AG09319 (cell line): ENCODE data around the gene MED8.
A peak's percentile ranks its signal among the peaks of the same experiment; 100 is the strongest.

ENCODE experiments used
- DNase-seq: peaks from one replicate; pipeline ENCODE4 v3.0.0-alpha.2; 2010; ENCODE audit warnings: low read depth; ENCODE audit errors: extremely low read depth
- TF ChIP-seq, protein P1 (sequence below): IDR thresholded peaks from 2 replicates; pipeline ENCODE4 v1.5.1; 2011; ENCODE audit warnings: low read depth, mild to moderate bottlenecking, inconsistent platforms, low read length, moderate library complexity

Gene MED8

DNA sequence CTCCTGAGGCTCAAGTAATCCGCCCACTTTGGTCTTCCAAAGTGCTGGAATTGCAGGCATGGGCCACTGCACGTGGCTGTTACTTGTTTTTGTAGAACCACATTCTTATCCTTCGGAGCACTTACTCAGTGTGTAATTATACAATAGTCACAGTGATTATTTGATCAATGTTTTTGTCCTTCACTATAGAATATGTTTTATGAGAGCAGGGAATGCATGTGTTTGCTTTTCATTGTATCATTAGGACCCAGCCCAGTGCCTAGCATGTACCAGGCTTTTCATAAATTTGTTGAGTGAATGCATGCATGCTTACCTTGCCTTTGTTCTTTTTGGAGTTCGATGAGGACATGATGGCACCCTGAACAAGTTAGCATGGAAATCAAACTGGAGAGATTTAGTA lies 5.9 kb upstream of the MED8 start:
- no peak for DNase-seq
- TF ChIP-seq, protein P1, sequence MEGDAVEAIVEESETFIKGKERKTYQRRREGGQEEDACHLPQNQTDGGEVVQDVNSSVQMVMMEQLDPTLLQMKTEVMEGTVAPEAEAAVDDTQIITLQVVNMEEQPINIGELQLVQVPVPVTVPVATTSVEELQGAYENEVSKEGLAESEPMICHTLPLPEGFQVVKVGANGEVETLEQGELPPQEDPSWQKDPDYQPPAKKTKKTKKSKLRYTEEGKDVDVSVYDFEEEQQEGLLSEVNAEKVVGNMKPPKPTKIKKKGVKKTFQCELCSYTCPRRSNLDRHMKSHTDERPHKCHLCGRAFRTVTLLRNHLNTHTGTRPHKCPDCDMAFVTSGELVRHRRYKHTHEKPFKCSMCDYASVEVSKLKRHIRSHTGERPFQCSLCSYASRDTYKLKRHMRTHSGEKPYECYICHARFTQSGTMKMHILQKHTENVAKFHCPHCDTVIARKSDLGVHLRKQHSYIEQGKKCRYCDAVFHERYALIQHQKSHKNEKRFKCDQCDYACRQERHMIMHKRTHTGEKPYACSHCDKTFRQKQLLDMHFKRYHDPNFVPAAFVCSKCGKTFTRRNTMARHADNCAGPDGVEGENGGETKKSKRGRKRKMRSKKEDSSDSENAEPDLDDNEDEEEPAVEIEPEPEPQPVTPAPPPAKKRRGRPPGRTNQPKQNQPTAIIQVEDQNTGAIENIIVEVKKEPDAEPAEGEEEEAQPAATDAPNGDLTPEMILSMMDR: no peak

DNA sequence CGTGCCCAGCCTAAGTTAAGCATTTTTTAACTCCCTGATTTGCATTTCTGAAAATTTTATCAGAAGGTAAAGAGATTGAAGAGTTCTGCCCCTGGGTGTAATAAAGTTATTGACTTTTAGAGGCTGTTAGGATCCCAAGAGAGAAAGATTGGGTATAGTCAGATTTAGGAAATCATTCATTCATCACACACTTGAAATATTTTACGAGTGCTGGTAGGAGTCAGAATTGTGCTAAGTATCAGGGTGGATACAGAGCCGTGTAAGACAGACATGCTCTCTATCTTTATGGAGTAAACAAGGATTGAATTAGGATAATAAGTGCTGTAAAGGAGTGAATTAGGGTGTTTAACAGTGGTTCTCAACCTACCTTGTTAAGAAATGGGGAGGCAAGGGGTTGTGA lies 3.1 kb upstream of the MED8 start:
- DNase-seq: no peak
- TF ChIP-seq, protein P1: no peak

DNA sequence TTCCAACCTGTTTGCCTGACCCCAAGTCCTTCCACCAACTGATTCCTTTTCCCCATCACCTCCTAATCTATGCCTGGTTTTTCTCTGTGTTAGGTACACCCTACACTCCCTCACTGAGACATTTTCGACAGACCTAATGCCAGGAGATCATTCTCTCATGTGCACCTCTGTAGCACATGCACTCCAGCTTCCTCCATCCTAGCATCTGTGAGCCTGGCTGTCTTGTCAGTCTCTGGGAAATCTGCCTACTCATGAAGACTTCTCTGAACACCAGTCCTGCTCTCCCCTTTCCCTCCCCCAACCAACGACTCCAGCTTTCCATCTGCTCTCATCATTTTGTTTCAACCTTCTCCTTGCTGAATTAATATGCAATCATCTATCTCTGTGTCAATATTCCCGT lies 987 bp downstream of the MED8 start:
- TF ChIP-seq, protein P1: no peak
- no peak for DNase-seq

DNA sequence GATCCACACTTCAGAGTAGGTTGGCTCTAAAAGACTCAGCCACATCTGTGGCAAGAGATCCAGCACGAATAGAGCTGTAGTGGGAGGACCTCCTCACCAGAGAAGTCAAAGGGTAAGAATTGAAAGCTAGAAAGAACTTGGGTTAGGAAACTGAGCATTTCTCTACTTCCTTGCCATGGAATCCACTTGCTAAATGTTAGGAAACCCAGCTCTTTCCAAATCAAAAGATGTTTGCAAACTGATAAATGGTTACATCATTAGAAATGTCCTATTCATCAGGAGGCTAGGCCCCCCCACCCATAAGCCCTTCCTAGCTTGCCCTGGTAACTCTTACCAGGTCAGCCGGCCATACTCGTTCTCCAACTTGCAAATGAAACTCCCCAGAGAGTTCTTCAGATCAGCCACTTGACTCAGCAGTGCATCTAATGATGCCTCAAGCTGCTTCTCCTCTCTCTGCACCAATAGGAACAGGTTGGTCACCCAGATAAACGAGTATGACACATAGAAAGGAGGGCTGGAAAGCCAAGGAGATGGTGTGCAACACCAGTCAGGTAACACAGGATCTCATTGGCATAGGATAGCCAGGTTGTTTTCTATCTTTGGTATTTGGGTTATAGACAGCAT lies 1.5 kb downstream of the MED8 start:
- TF ChIP-seq, protein P1: no peak
- DNase-seq: no peak

DNA sequence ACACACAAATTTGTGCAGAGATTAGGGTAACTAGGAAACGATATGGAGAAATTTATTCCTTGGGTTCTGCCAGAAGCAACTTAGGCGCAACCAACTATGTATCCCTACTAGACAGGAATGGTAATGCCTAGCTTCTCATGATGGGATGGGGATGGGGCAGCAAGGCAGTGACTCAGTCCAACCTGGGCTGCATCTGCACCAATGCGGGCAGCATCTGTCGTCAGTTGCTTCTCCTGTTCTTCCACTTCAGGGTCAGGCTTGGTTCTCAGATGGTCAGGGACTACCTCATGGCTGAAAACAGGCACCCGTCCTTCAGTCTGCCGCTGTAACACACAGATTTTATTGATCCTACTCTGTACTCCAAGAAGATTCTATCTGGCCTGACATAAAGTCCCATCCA lies 2.9 kb downstream of the MED8 start:
- TF ChIP-seq, protein P1: no peak
- DNase-seq: no peak

DNA sequence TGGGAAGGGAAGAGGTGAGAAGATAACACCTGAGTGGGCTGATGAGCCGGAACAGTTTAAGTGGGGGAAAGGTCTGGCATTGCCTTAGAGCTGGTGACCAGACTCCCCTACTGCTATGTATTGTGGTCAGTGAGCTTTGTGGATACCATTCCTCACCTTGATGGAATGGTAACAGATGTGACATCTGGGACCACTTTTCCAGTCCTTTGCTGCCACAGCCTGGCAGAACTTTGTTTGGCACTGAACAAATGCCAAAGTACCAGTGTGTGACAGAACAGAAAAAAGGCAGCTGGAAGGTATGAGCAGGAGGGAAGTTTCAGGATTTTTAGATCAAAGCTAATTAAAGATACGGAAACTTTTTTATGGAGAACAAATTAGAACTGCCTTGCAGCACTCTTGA lies 6.2 kb downstream of the MED8 start:
- TF ChIP-seq, protein P1: peak; percentile 5
- DNase-seq: no peak

DNA sequence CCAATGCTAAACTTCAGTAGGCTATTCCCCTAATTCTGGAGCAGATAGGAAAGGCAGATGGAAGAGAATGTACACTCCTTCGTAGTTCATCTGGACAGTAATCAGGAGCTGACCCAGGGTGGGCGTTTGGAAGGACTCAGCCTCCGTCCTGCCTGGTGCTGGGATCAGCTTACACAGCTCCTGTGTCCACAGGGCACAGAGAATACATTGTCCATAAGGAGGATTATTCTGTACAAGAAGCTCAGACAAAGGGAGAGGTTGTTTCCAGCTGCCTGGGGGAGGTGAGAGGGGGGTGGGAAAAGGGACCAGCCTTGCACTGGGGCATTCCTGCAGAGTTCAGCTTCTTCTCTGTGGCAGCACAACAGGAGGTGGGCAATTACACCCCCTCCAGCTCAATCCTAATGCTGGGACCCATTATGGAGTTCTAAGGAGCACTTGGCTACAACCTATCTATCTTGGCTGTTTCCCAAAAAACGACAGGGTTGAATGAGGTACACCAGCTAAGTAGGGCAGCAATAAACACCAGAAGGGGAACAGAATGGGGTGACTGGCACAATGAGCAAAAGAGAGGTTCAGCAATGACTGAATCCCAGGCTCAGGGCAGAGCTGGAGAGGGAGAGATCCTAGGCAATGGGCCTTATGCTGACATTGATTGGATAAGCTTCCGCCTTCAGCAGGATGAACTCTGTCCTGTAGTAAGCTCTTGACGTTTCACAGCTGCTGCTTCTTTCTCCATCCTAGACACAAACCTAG lies 7.4 kb downstream of the MED8 start:
- no peak for DNase-seq
- TF ChIP-seq, protein P1: no peak
